H9 (cell line): ENCODE results near the gene COLEC12. TPM values are rescaled to one million over a fixed set of nuclear protein-coding genes. Genes with fewer than 3 reads are reported as not detected.

Experiments used
- DNase-seq: peaks from one replicate; pipeline ENCODE4 v3.0.0-alpha.2; 2017
- H2AFZ ChIP-seq: one replicate; pipeline ENCODE4 v1.6.1; 2013; ENCODE audit warnings: mild to moderate bottlenecking, low read length, control low read depth, moderate library complexity
- H2AK5ac ChIP-seq: 2 replicates; pipeline ENCODE4 v1.6.1; 2013; ENCODE audit warnings: low read length, control low read depth, mixed read lengths; ENCODE audit not compliant: insufficient read length
- H2BK120ac ChIP-seq: one replicate; pipeline ENCODE4 v1.6.1; 2013; ENCODE audit warnings: low read depth, mild to moderate bottlenecking, low read length, control low read depth, inconsistent platforms; ENCODE audit not compliant: poor library complexity, severe bottlenecking
- H2BK12ac ChIP-seq: 2 replicates; pipeline ENCODE4 v1.6.1; 2013; ENCODE audit warnings: low read length, control low read depth, mixed read lengths, low read depth; ENCODE audit not compliant: insufficient read length
- H2BK15ac ChIP-seq: 2 replicates; pipeline ENCODE4 v1.6.1; 2013; ENCODE audit warnings: low read depth, low read length, control low read depth
- H2BK20ac ChIP-seq: one replicate; pipeline ENCODE4 v1.6.1; 2013; ENCODE audit warnings: low read depth, mild to moderate bottlenecking, low read length, control low read depth, inconsistent platforms; ENCODE audit not compliant: poor library complexity, severe bottlenecking
- H2BK5ac ChIP-seq: 2 replicates; pipeline ENCODE4 v1.6.1; 2013; ENCODE audit warnings: low read length, control low read depth, mixed read lengths; ENCODE audit not compliant: insufficient read length
- H3K14ac ChIP-seq: 2 replicates; pipeline ENCODE4 v1.6.1; 2013; ENCODE audit warnings: low read length, control low read depth; ENCODE audit not compliant: insufficient read depth
- H3K18ac ChIP-seq: 2 replicates; pipeline ENCODE4 v1.6.1; 2013; ENCODE audit warnings: low read depth, mild to moderate bottlenecking, mixed read lengths, low read length, control low read depth; ENCODE audit not compliant: insufficient read length
- H3K23ac ChIP-seq: 2 replicates; pipeline ENCODE4 v1.6.1; 2013; ENCODE audit warnings: low read length, control low read depth, mixed read lengths, low read depth; ENCODE audit not compliant: insufficient read length
- H3K23me2 ChIP-seq: 2 replicates; pipeline ENCODE4 v1.6.1; 2013; ENCODE audit warnings: low read depth, mild to moderate bottlenecking, mixed read lengths, low read length, control low read depth; ENCODE audit not compliant: insufficient read length, poor library complexity, severe bottlenecking
- H3K27ac ChIP-seq: 2 replicates; pipeline ENCODE4 v1.5.1; 2013; ENCODE audit warnings: low read length, control low read depth, mixed read lengths, low read depth; ENCODE audit not compliant: insufficient read length
- H3K27me3 ChIP-seq: 2 replicates; pipeline ENCODE4 v1.6.1; 2013; ENCODE audit warnings: low read length, control low read depth, inconsistent platforms; ENCODE audit not compliant: insufficient read depth
- H3K4ac ChIP-seq: 2 replicates; pipeline ENCODE4 v1.6.1; 2013; ENCODE audit warnings: low read depth, mild to moderate bottlenecking, control low read depth, inconsistent platforms, low read length, moderate library complexity
- H3K4me1 ChIP-seq: 2 replicates; pipeline ENCODE4 v1.6.1; 2013; ENCODE audit warnings: low read length, control low read depth, inconsistent platforms; ENCODE audit not compliant: insufficient read depth
- H3K4me2 ChIP-seq: 2 replicates; pipeline ENCODE4 v1.6.1; 2013; ENCODE audit warnings: low read length, control low read depth, mixed read lengths; ENCODE audit not compliant: insufficient read length, insufficient read depth
- H3K56ac ChIP-seq: 2 replicates; pipeline ENCODE4 v1.6.1; 2013; ENCODE audit warnings: low read depth, mild to moderate bottlenecking, mixed read lengths, low read length, control low read depth; ENCODE audit not compliant: insufficient read length
- H3K79me1 ChIP-seq: 2 replicates; pipeline ENCODE4 v1.6.1; 2013; ENCODE audit warnings: low read depth, mild to moderate bottlenecking, moderate library complexity, low read length, control low read depth, inconsistent platforms; ENCODE audit not compliant: insufficient read depth, poor library complexity, severe bottlenecking
- H3K79me2 ChIP-seq: 2 replicates; pipeline ENCODE4 v1.6.1; 2013; ENCODE audit warnings: low read length, control low read depth, inconsistent platforms; ENCODE audit not compliant: insufficient read depth
- H3K9ac ChIP-seq: 2 replicates; pipeline ENCODE4 v1.6.1; 2013; ENCODE audit warnings: low read length, control low read depth, mixed read lengths; ENCODE audit not compliant: insufficient read length; ENCODE audit errors: extremely low read depth
- H3K9me3 ChIP-seq: one replicate; pipeline ENCODE4 v1.6.1; 2013; ENCODE audit warnings: low read depth, low read length, inconsistent platforms; ENCODE audit not compliant: control insufficient read depth
- H3T11ph ChIP-seq: one replicate; pipeline ENCODE4 v1.6.1; 2013; ENCODE audit warnings: mild to moderate bottlenecking, low read length, control low read depth, inconsistent platforms
- H4K20me1 ChIP-seq: one replicate; pipeline ENCODE4 v1.6.1; 2013; ENCODE audit not compliant: control insufficient read depth, insufficient read length, insufficient read depth
- H4K5ac ChIP-seq: 2 replicates; pipeline ENCODE4 v1.6.1; 2013; ENCODE audit warnings: low read depth, mild to moderate bottlenecking, mixed read lengths, low read length, control low read depth; ENCODE audit not compliant: insufficient read length
- H4K8ac ChIP-seq: replicated peaks from 2 replicates; pipeline ENCODE4 v1.6.1; 2013; ENCODE audit warnings: low read length, control low read depth, mixed read lengths, low read depth; ENCODE audit not compliant: insufficient read length
- H4K91ac ChIP-seq: 2 replicates; pipeline ENCODE4 v1.6.1; 2013; ENCODE audit warnings: low read depth, mild to moderate bottlenecking, moderate library complexity, mixed read lengths, low read length, control low read depth; ENCODE audit not compliant: insufficient read length
- H3K27ac Mint-ChIP-seq, 3 experiments: 2 replicates in 2 of 3; 3 replicates in 1 of 3; pipeline ENCODE4 v1.8.0; 2020 to 2021; ENCODE audit warnings: mixed read lengths in 3 of 3, mild to moderate bottlenecking in 1 of 3, moderate library complexity in 1 of 3
- H3K27me3 Mint-ChIP-seq: 2 replicates; pipeline ENCODE4 v1.8.0; 2021; ENCODE audit warnings: low read depth, mild to moderate bottlenecking, moderate library complexity, mixed read lengths
- H3K36me3 Mint-ChIP-seq, 3 experiments: 2 replicates in 2 of 3; 3 replicates in 1 of 3; pipeline ENCODE4 v1.8.0; 2020 to 2021; ENCODE audit warnings: low read depth in 3 of 3, mixed read lengths in 3 of 3; ENCODE audit not compliant: insufficient read depth in 1 of 3
- H3K4me1 Mint-ChIP-seq, 2 experiments: 2 replicates each; pipeline ENCODE4 v1.8.0; 2020; ENCODE audit warnings: mixed read lengths in 2 of 2
- H3K4me3 Mint-ChIP-seq, 2 experiments: 2 replicates in 1 of 2; 3 replicates in 1 of 2; pipeline ENCODE4 v1.8.0; 2020 to 2021; ENCODE audit warnings: mild to moderate bottlenecking in 2 of 2, mixed read lengths in 2 of 2, moderate library complexity in 1 of 2
- H3K9me3 Mint-ChIP-seq, 2 experiments: 2 replicates in 1 of 2; 3 replicates in 1 of 2; pipeline ENCODE4 v1.8.0; 2020; ENCODE audit warnings: mild to moderate bottlenecking in 2 of 2, mixed read lengths in 2 of 2, moderate library complexity in 1 of 2
- CTCF ChIP-seq: fragments of 200-600 bp; sonication (generic); conservative IDR thresholded peaks from 3 replicates; pipeline ENCODE4 v1.8.0; 2021; ENCODE audit warnings: antibody characterized with exemption, mild to moderate bottlenecking
- WGBS: extraction: QIAGEN DNeasy Blood & Tissue Kit; methylation state at CpG from one replicate; pipeline ENCODE4 v1.1.7; 2013; ENCODE audit warnings: missing lambda C conversion rate, low lambda C conversion rate, mixed read lengths; ENCODE audit not compliant: insufficient read length; ENCODE audit errors: extremely low coverage; 5-methylcytosine and 5-hydroxymethylcytosine counted together
- total RNA-seq: library from RNA; stranded (reverse); gene quantifications from 2 replicates; pipeline ENCODE4 v1.2.1, GENCODE V29; 2021

Gene COLEC12
- total RNA-seq, 1 experiment from 2014 or later = 0.70 TPM

GRCh38 chr18:377088-377487 lies 123.4 kb downstream of the COLEC12 start:
- Histone ChIP-seq H4K91ac (no peak overlapping the region), H3K23me2 (no peaks in the 10 kb centered on the region), H2AK5ac (no peak overlapping the region), H4K8ac (no peak overlapping the region), H3K4ac (no peak overlapping the region), H2BK15ac (no peak overlapping the region), H3K27ac (no peak overlapping the region), H2BK5ac (no peak overlapping the region), H3K18ac (no peak overlapping the region), H3K79me2 (no peaks in the 10 kb centered on the region), H3K56ac (no peak overlapping the region), H2AFZ (no peak overlapping the region), H3K79me1 (no peaks in the 10 kb centered on the region), H4K20me1 (no peaks in the 10 kb centered on the region), H3K4me2 (no peak overlapping the region), H3K14ac (no peak overlapping the region), H3K4me1 (no peaks in the 10 kb centered on the region), H3K9ac (no peak overlapping the region), H3K23ac (no peak overlapping the region), H2BK12ac (no peak overlapping the region), H3T11ph (no peak overlapping the region), H3K27me3 (no peaks in the 10 kb centered on the region), H3K9me3 (no peaks in the 10 kb centered on the region), H4K5ac (no peak overlapping the region), H2BK20ac (no peak overlapping the region), H2BK120ac (no peak overlapping the region)
- Mint-ChIP-seq H3K4me1 (peaks cover 16% of the 10 kb centered on the region in 2 experiments), H3K27me3 (peaks cover 10% of the 10 kb centered on the region), H3K27ac (peak overlapping the region in 1 of 3 experiments; percentile 38; a peak in 2 of 7 replicates), H3K9me3 (no peaks in the 10 kb centered on the region), H3K4me3 (no peak overlapping the region), H3K36me3 (no peaks in the 10 kb centered on the region)
- WGBS = no CpG with 5 or more reads among the region's 10 CpGs
- TF ChIP-seq CTCF = no peak
- peak; percentile 58 for DNase-seq
